Neural crest cell (in vitro differentiated cells): ENCODE results near the gene SPRR1A. TPM values are rescaled to one million over a fixed set of nuclear protein-coding genes. Genes with fewer than 3 reads are reported as not detected.

Experiments
- DNase-seq: peaks from one replicate; pipeline ENCODE4 v3.0.0; 2021; ENCODE audit warnings: low read depth, mixed read lengths, low spot score
- H3K27ac Mint-ChIP-seq: one replicate; pipeline ENCODE4 v1.8.0; 2021; ENCODE audit warnings: mild to moderate bottlenecking, mixed read lengths; ENCODE audit not compliant: unreplicated experiment
- H3K27me3 Mint-ChIP-seq: 2 replicates; pipeline ENCODE4 v1.8.0; 2021; ENCODE audit warnings: low read depth, mild to moderate bottlenecking, mixed read lengths
- H3K36me3 Mint-ChIP-seq: 2 replicates; pipeline ENCODE4 v1.8.0; 2021; ENCODE audit warnings: low read depth, mild to moderate bottlenecking, mixed read lengths
- H3K4me1 Mint-ChIP-seq: 2 replicates; pipeline ENCODE4 v1.8.0; 2021; ENCODE audit warnings: mixed read lengths
- H3K4me3 Mint-ChIP-seq: one replicate; pipeline ENCODE4 v1.8.0; 2021; ENCODE audit warnings: mild to moderate bottlenecking, mixed read lengths
- H3K9me3 Mint-ChIP-seq: 2 replicates; pipeline ENCODE4 v1.8.0; 2021; ENCODE audit warnings: mixed read lengths
- total RNA-seq: library from RNA; stranded (reverse); gene quantifications from 2 replicates; pipeline ENCODE4 v1.2.1, GENCODE V29; 2021
- TF ChIP-seq, protein P1 (sequence below): fragments of 200-600 bp; sonication (generic); conservative IDR thresholded peaks from 2 replicates; pipeline ENCODE4 v1.5.0; 2021; ENCODE audit warnings: antibody characterized with exemption, mild to moderate bottlenecking

Gene SPRR1A
- total RNA-seq, 1 donor from 2014 or later, result not detected

DNA sequence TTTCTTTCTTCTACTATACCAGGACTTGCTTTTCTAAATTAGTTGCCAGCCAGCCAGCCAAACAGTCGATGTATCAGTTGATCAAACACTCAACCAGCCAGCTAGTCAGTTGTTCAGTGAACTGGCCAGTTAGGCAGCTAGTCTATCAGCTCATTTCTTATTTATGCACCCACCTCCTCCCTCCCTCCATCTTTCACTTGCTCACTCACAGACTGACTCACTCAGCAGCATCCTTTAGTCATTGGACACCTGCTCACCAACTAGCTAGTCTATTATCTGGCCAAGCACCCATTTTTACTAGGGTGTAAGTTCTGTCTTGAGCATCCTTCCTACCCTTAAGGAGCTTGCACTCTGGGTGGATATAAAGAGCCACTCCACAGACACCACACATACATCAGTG is 19.3 kb upstream of the SPRR1A start:
- H3K4me1 Mint-ChIP-seq, result no peaks in the 10 kb centered on the region
- no peak for DNase-seq
- no peaks in the 10 kb centered on the region for H3K36me3 Mint-ChIP-seq
- H3K9me3 Mint-ChIP-seq, result no peaks in the 10 kb centered on the region
- H3K27ac Mint-ChIP-seq, result no peak overlapping the region
- TF ChIP-seq, protein P1, sequence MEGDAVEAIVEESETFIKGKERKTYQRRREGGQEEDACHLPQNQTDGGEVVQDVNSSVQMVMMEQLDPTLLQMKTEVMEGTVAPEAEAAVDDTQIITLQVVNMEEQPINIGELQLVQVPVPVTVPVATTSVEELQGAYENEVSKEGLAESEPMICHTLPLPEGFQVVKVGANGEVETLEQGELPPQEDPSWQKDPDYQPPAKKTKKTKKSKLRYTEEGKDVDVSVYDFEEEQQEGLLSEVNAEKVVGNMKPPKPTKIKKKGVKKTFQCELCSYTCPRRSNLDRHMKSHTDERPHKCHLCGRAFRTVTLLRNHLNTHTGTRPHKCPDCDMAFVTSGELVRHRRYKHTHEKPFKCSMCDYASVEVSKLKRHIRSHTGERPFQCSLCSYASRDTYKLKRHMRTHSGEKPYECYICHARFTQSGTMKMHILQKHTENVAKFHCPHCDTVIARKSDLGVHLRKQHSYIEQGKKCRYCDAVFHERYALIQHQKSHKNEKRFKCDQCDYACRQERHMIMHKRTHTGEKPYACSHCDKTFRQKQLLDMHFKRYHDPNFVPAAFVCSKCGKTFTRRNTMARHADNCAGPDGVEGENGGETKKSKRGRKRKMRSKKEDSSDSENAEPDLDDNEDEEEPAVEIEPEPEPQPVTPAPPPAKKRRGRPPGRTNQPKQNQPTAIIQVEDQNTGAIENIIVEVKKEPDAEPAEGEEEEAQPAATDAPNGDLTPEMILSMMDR, result no peak
- peaks cover 6% of the 10 kb centered on the region for H3K27me3 Mint-ChIP-seq
- H3K4me3 Mint-ChIP-seq, result no peak overlapping the region

DNA sequence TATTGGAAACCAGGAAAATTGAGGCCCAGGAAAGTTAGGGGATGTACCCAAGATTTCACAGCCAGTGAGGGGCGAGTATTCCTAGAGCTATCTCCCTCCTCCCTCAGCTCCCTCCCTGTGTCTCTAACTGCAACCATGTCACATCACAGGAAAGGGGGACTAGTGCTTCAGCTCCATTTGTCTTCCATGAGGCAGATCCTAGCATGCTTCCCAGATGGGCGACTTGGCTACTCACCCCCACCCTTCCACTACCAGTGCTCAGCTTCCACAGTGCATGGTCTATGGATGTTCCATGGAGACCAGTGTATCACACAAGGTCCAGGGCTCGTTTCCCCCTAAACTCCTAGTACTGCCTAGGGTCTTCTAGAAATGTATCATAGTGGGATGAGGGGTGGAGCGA is 18.0 kb upstream of the SPRR1A start:
- DNase-seq, result no peak
- Mint-ChIP-seq H3K4me3 (no peak overlapping the region), H3K27me3 (peaks cover 6% of the 10 kb centered on the region), H3K36me3 (no peaks in the 10 kb centered on the region), H3K4me1 (no peaks in the 10 kb centered on the region), H3K27ac (no peak overlapping the region), H3K9me3 (no peaks in the 10 kb centered on the region)
- TF ChIP-seq, protein P1, result no peak

DNA sequence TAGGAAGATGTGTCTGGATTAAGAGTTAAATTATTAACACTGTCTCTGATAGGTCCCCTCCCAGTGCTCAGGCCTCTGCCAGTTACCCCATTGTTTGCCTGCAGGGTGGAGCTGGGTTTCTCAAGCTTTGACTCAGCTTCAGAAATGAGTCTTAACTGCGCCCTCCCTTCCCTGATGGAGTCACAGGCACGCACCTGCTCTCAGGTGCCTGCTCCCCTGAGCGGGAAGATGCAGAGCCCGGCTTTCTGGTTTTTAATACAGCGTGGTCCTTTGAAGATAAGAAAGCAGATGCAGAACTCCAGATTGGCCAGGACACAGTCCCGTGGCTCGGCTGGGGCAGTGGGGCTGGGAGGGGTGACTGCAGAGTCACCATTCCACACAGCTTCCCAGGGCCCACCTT is 16.7 kb upstream of the SPRR1A start:
- Mint-ChIP-seq H3K4me3 (no peak overlapping the region), H3K27me3 (peaks cover 11% of the 10 kb centered on the region), H3K9me3 (no peaks in the 10 kb centered on the region), H3K27ac (no peak overlapping the region), H3K36me3 (no peaks in the 10 kb centered on the region), H3K4me1 (no peaks in the 10 kb centered on the region)
- TF ChIP-seq, protein P1, result no peak
- no peak for DNase-seq

DNA sequence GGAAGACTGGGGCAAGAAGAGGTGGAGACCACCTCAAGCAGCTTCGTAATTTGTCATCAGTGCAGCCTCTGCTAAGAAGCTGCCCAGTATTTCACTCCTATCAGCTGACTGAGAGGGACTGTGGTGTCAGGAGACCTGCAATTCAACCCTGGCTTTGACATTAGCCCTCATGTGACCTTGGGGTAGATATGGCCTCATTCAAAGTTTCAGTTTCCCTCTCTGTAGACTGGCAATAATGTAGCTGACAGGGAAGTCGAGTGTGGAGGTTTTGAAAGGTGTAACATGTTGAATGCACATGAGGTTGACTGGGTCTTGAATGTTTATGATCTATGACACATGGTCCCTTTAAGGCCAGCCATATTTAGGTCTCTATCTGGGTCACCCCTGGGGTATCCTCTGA is 15.6 kb upstream of the SPRR1A start:
- H3K27ac Mint-ChIP-seq, result no peak overlapping the region
- TF ChIP-seq, protein P1, result no peak
- no peak for DNase-seq

DNA sequence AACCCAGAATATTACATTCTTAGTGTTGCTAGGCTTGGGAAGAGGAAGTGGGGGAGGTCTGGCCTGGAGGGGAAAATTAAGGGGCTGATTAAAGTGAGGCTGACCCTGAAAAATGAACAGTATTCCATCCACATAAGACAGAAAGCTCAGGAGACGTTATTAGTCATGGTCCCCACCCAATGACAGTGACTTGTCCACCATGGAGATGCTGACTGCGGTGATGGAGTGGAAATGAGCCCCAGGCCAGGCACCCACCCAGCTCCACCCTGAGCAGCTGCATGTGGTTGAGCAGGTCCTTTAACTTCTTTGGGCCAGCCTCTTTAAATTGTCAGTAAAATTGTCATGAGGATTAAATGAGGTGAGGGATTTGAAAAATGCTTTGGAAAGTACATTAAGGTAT is 14.8 kb upstream of the SPRR1A start:
- H3K4me1 Mint-ChIP-seq, result no peaks in the 10 kb centered on the region
- no peak overlapping the region for H3K27ac Mint-ChIP-seq
- no peaks in the 10 kb centered on the region for H3K9me3 Mint-ChIP-seq
- no peak for DNase-seq
- no peaks in the 10 kb centered on the region for H3K36me3 Mint-ChIP-seq
- TF ChIP-seq, protein P1, result no peak
- H3K4me3 Mint-ChIP-seq, result no peak overlapping the region
- peaks cover 11% of the 10 kb centered on the region for H3K27me3 Mint-ChIP-seq

More for the DNA sequence above, 15.6 kb upstream of the SPRR1A start:
- no peaks in the 10 kb centered on the region for H3K36me3 Mint-ChIP-seq
- peaks cover 11% of the 10 kb centered on the region for H3K27me3 Mint-ChIP-seq
- H3K4me1 Mint-ChIP-seq, result no peaks in the 10 kb centered on the region
- H3K9me3 Mint-ChIP-seq, result no peaks in the 10 kb centered on the region
- H3K4me3 Mint-ChIP-seq, result no peak overlapping the region

DNA sequence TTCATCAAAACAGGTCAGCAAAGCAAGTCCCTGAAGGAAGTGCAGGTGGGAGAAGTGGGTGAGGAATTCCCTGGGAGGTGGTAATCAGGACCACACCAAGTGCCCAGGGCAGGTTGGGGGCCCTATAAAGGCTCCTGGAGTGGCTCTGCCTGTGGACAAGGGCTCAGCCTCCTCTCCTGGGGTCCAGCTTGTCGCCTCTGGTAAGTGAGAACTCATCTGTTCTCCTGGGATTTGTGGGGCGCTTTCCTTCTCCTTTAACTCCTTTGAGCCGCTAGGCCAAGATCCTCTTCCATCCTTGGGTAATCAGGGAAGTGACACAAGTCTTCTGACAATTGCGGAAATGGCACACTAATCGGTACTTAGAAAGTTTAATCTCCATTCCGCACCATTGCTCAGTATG is 13.4 kb upstream of the SPRR1A start, which contains the start of gene SPRR4:
SPRR4 (plus strand) TSS at position 154 of the 400 bp plus-strand sequence. CDS start 1,243 bp downstream, outside the sequence.
- TF ChIP-seq, protein P1, result no peak
- no peak for DNase-seq
- no peaks in the 10 kb centered on the region for H3K9me3 Mint-ChIP-seq

More for the DNA sequence above, 13.4 kb upstream of the SPRR1A start, which contains the start of gene SPRR4:
- H3K27ac Mint-ChIP-seq, result no peak within 1 kb of the TSS
- no peaks in the 10 kb centered on the region for H3K36me3 Mint-ChIP-seq
- H3K27me3 Mint-ChIP-seq, result peaks cover 10% of the 10 kb centered on the region
- no peaks in the 10 kb centered on the region for H3K4me1 Mint-ChIP-seq
- H3K4me3 Mint-ChIP-seq, result no peak within 1 kb of the TSS
